Endothelial cell of umbilical vein (primary cell): ENCODE data around the gene CDC42SE2. TPM values are rescaled to one million over a fixed set of nuclear protein-coding genes. Genes with fewer than 3 reads are reported as not detected.

ENCODE experiments used
- BruUV-seq: library from RNA; stranded (reverse); fragments of 400-500 nt; replicated peaks from 2 replicates; lab custom pipeline; 2021; lab: Mats Ljungman, UMichigan
- CTCF ChIA-PET: fragments of 300-600, 350-600 bp; sonication (Branson Sonifier 250); formaldehyde crosslinking; loops from one replicate; lab custom pipeline; 2021; ENCODE audit warnings: antibody characterized with exemption, inconsistent platforms; lab: Charles Lee
- POLR2A ChIA-PET: fragments of 300-600, 350-600 bp; sonication (Branson Sonifier 250); formaldehyde crosslinking; loops from one replicate; lab custom pipeline; 2021; ENCODE audit warnings: antibody characterized with exemption, inconsistent platforms; lab: Charles Lee
- DNase-seq: peaks from one replicate; pipeline ENCODE4 v3.0.0-alpha.2; 2011; ENCODE audit warnings: low read depth, low spot score
- FAIRE-seq: peaks from 2 replicates; lab custom pipeline; 2011; peaks lifted over from hg19 to GRCh38; lab: Jason Lieb, UNC
- H2AFZ ChIP-seq: 2 replicates; pipeline ENCODE4 v1.6.0; 2012; ENCODE audit warnings: low read depth, low read length, control low read depth, inconsistent platforms
- H3K27ac ChIP-seq: 2 replicates; pipeline ENCODE4 v1.5.1; 2011; ENCODE audit warnings: low read depth, mild to moderate bottlenecking, control low read depth, low read length, moderate library complexity; ENCODE audit not compliant: insufficient read depth
- H3K27me3 ChIP-seq, 2 experiments: 2 replicates each; pipeline versions ENCODE4 v1.6.0 to v1.6.1; 2011; ENCODE audit warnings: low read length in 2 of 2, mixed read lengths in 1 of 2; ENCODE audit not compliant: control insufficient read depth in 2 of 2, insufficient read depth in 2 of 2
- H3K36me3 ChIP-seq, 2 experiments: 2 replicates in 1 of 2; 3 replicates in 1 of 2; pipeline ENCODE4 v1.5.1; 2011; ENCODE audit warnings: low read length in 2 of 2, mild to moderate bottlenecking in 1 of 2, moderate library complexity in 1 of 2; ENCODE audit not compliant: control insufficient read depth in 2 of 2, insufficient read depth in 2 of 2; ENCODE audit errors: extremely low read depth in 1 of 2
- H3K4me1 ChIP-seq: 3 replicates; pipeline ENCODE4 v1.5.1; 2011; ENCODE audit warnings: mild to moderate bottlenecking, low read length; ENCODE audit not compliant: control insufficient read depth, insufficient read depth; ENCODE audit errors: extremely low read depth
- H3K4me2 ChIP-seq: 2 replicates; pipeline ENCODE4 v1.6.1; 2011; ENCODE audit warnings: low read length, control low read depth, mixed read lengths; ENCODE audit not compliant: insufficient read depth
- H3K4me3 ChIP-seq, 3 experiments: fragments of 200-600 bp in 1 of 3; sonication (generic), shearing (Covaris generic) in 1 of 3; replicated peaks in 1 of 3; 2 replicates each; pipeline ENCODE4 v1.5.1; 2011 to 2016; ENCODE audit warnings: control low read depth in 3 of 3, low read length in 3 of 3, mild to moderate bottlenecking in 2 of 3, inconsistent platforms in 1 of 3, low read depth in 1 of 3, moderate library complexity in 1 of 3; ENCODE audit not compliant: insufficient read depth in 1 of 3
- H3K79me2 ChIP-seq: 2 replicates; pipeline ENCODE4 v1.6.0; 2012; ENCODE audit warnings: low read length, inconsistent platforms; ENCODE audit not compliant: control insufficient read depth, insufficient read depth
- H3K9ac ChIP-seq: replicated peaks from 2 replicates; pipeline ENCODE3; 2011; ENCODE audit warnings: low read length, control low read depth; ENCODE audit not compliant: insufficient read depth; ENCODE audit errors: extremely low read depth
- H3K9me1 ChIP-seq: replicated peaks from 3 replicates; pipeline ENCODE4 v1.6.0; 2011; ENCODE audit warnings: mild to moderate bottlenecking, low read length; ENCODE audit not compliant: control insufficient read depth, insufficient read depth; ENCODE audit errors: extremely low read depth
- H3K9me3 ChIP-seq: replicated peaks from 2 replicates; pipeline ENCODE4 v1.5.1; 2012; ENCODE audit warnings: low read length, inconsistent platforms; ENCODE audit not compliant: control insufficient read depth, insufficient read depth
- H4K20me1 ChIP-seq: replicated peaks from 2 replicates; pipeline ENCODE3; 2011; ENCODE audit warnings: mild to moderate bottlenecking, low read length; ENCODE audit not compliant: control insufficient read depth, insufficient read depth; ENCODE audit errors: extremely low read depth
- EZH2 ChIP-seq: IDR thresholded peaks from 2 replicates; pipeline ENCODE4 v1.6.1; 2012; ENCODE audit warnings: borderline replicate concordance, low read depth, mild to moderate bottlenecking, moderate library complexity, low read length, inconsistent platforms; ENCODE audit not compliant: severe bottlenecking
- MYC ChIP-seq: IDR thresholded peaks from one replicate; pipeline ENCODE4 v1.6.1; 2011; ENCODE audit warnings: mild to moderate bottlenecking, low read depth, low read length
- POLR2A ChIP-seq: IDR thresholded peaks from 2 replicates; pipeline ENCODE4 v1.6.1; 2012; ENCODE audit warnings: low read depth, mild to moderate bottlenecking, control low read depth, low read length
- POLR2AphosphoS5 ChIP-seq: IDR thresholded peaks from 2 replicates; pipeline ENCODE4 v1.6.1; 2012; ENCODE audit warnings: low read depth, mild to moderate bottlenecking, control low read depth, low read length, moderate library complexity; ENCODE audit not compliant: insufficient read depth
- dilution Hi-C: fragments of 300-500 bp; cut with MboI; formaldehyde crosslinking; loops from one replicate; pipeline ENCODE4 v1.15.0; 2019; ENCODE audit warnings: low sequenced_read_pairs; ENCODE audit not compliant: extremely low pct_ligation_motif_present
- intact Hi-C: fragments of 100-400 bp; cut with micrococcal nuclease; formaldehyde crosslinking; loops from one replicate; pipeline ENCODE4 v1.10.0; 2022
- polyA plus RNA-seq, 4 experiments: library from polyadenylated mRNA; depleted of rRNA in 3 of 4; stranded (reverse) in 3 of 4; unstranded in 1 of 4; fragments of >200 nt; gene quantifications; 2 replicates each; pipeline versions ENCODE4 v1.2.1 to v1.2.3, GENCODE V29; 2011 to 2012; ENCODE audit warnings: missing spikeins in 1 of 4
- total RNA-seq: library from RNA; stranded (reverse); gene quantifications from 2 replicates; pipeline ENCODE4 v1.2.3, GENCODE V29; 2021

The CDC42SE2 gene
- total and polyA plus RNA-seq, 2 donors (not counting 3 experiments of a cell fraction or from before 2014, with no cell fraction given), result 14.7 to 21.9 TPM

DNA sequence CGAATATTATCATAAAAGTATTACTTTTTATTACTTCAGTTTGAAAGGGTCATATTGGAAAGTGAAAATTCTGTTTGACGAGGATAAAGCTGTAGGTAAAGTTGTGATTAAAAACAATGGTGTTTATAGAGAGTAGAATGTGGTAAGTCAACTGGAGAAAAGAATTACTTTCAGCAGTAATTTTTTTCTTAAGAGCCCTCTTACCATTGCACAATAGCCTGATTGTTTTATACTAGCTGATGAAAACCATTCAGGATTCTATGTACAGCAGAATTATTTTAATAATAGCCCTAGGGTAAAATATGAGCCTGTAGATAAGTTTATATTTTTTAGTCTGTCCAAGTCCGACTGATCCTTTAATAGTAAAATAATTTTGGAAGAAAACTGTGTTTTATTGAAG is 16.6 kb downstream of the CDC42SE2 start:
- Histone ChIP-seq H3K27me3 (no peaks in the 10 kb centered on the region), H2AFZ (no peak overlapping the region), H3K9me3 (no peaks in the 10 kb centered on the region), H3K9ac (no peak overlapping the region), H4K20me1 (no peaks in the 10 kb centered on the region), H3K4me3 (no peak overlapping the region), H3K4me1 (no peaks in the 10 kb centered on the region), H3K9me1 (no peaks in the 10 kb centered on the region), H3K79me2 (peaks cover 64% of the 10 kb centered on the region), H3K27ac (no peak overlapping the region), H3K36me3 (no peaks in the 10 kb centered on the region), H3K4me2 (no peak overlapping the region)
- no peak for DNase-seq
- dilution Hi-C loops (no loop called here), intact Hi-C loops (no loop called here)
- no peak for TF ChIP-seq POLR2A
- CTCF ChIA-PET, result interaction anchor here (1.0 to 1.5 kb wide), 3 partner anchors 10 to 21 kb away, joined by 3 to 5 read pairs (median 3); no protein-coding TSS in a partner anchor
- POLR2A ChIA-PET, result no interaction called here
- no TSS peak for BruUV-seq
- no peak for FAIRE-seq

DNA sequence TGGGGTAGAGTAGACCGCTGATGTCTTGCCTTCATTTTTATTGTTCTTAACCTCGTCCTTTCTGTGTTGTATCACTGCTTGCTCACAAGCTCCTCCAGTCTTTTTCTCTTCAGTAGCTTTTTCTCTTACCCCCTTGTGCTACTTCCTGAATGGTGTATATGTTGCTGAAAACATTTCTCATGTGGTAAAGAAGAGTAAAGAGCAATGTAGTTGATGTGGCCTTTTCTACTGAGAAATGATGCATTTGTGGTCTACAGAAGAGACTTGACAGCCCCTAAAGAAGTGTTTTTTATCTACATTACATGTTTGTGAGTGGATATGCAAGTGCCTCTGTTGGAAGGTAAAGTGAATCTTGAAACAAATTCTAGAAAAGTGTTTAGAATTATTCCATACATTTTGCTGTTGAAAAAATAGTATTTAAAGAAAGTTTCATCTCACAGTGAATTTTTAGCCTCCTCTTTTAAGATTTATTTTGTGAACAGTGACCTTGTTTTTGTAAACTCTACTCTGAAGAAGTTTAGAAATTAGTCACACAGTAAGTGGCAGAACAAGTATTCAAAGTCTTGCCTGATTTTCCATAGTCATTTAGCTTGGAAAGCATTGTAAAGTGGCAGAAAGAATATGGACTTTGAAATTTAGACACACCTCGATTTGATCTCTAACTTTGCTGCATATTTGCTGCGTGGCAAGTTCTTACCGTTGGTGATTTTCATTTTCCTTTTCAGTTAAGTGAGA is 17.4 kb downstream of the CDC42SE2 start:
- Histone ChIP-seq H3K9ac (no peak overlapping the region), H2AFZ (no peak overlapping the region), H3K4me1 (no peaks in the 10 kb centered on the region), H3K79me2 (peaks cover 68% of the 10 kb centered on the region), H3K4me2 (no peak overlapping the region), H3K4me3 (no peak overlapping the region), H3K36me3 (no peaks in the 10 kb centered on the region), H3K9me3 (no peaks in the 10 kb centered on the region), H4K20me1 (no peaks in the 10 kb centered on the region), H3K27ac (no peak overlapping the region), H3K9me1 (no peaks in the 10 kb centered on the region), H3K27me3 (no peaks in the 10 kb centered on the region)
- TF ChIP-seq POLR2AphosphoS5 (no peak), EZH2 (no peak), MYC (no peak), POLR2A (no peak)
- dilution Hi-C loops, result no loop called here
- no peak for DNase-seq
- intact Hi-C loops, result no loop called here
- ChIA-PET CTCF (interaction anchor here (1.5 kb wide), 2 partner anchors 16 to 21 kb away, joined by 3 to 5 read pairs; no protein-coding TSS in a partner anchor), POLR2A (no interaction called here)
- peak; percentile 40 for FAIRE-seq
- no TSS peak for BruUV-seq
